HepG2 (cell line): ENCODE measurements around the gene P3H2. TPM values are rescaled to one million over a fixed set of nuclear protein-coding genes. Genes with fewer than 3 reads are reported as not detected.

Source experiments
- ATAC-seq: fragments of 200-7000 bp; cut with Tn5 transposase; 3 replicates; pipeline ENCODE4 v1.9.1; 2020; ENCODE audit warnings: mild to moderate bottlenecking, moderate library complexity
- BruUV-seq: library from RNA; stranded (reverse); fragments of 400-500 nt; replicated peaks from 2 replicates; lab custom pipeline; 2021; lab: Mats Ljungman, UMichigan
- CTCF ChIA-PET: fragments of 300-600 bp; formaldehyde crosslinking; extraction: SDS; loops from one replicate; lab custom pipeline; 2021; ENCODE audit warnings: low total read pairs, inconsistent platforms, low intra/inter-chr PET ratio; lab: Yijun Ruan, JAX
- POLR2A ChIA-PET: fragments of 350-600 bp; sonication (Branson Sonifier 250); formaldehyde crosslinking; loops from one replicate; lab custom pipeline; 2020; ENCODE audit warnings: antibody characterized with exemption, inconsistent platforms; lab: Yijun Ruan, JAX
- DNase-seq: peaks from one replicate; pipeline ENCODE4 v3.0.0-alpha.2; 2015; ENCODE audit warnings: low spot score
- FAIRE-seq: peaks from 3 replicates; lab custom pipeline; 2011; peaks lifted over from hg19 to GRCh38; lab: Jason Lieb, UNC
- H2AFZ ChIP-seq: one replicate; pipeline ENCODE4 v1.6.1; 2011; ENCODE audit warnings: low read length, inconsistent platforms
- H3K27ac ChIP-seq: fragments of 300-600 bp; 3 replicates; pipeline ENCODE4 v1.8.0; 2011; ENCODE audit warnings: mixed run types, mild to moderate bottlenecking, mixed read lengths, low read length, inconsistent platforms; ENCODE audit not compliant: insufficient read depth; ENCODE audit errors: extremely low read length
- H3K27me3 ChIP-seq, 2 experiments: fragments of 200-600 bp in 1 of 2; 2 replicates in 1 of 2; 3 replicates in 1 of 2; pipeline versions ENCODE4 v1.6.0 to v1.8.0; 2011; ENCODE audit warnings: low read length in 2 of 2, mild to moderate bottlenecking in 2 of 2, moderate library complexity in 2 of 2, inconsistent platforms in 1 of 2; ENCODE audit not compliant: insufficient read depth in 2 of 2, control insufficient read depth in 1 of 2
- H3K36me3 ChIP-seq, 2 experiments: fragments of 200-600 bp in 1 of 2; replicated peaks in 1 of 2; 2 replicates in 1 of 2; 3 replicates in 1 of 2; pipeline versions ENCODE4 v1.5.1 to v1.8.0; 2011; ENCODE audit warnings: low read length in 2 of 2, inconsistent platforms in 1 of 2; ENCODE audit not compliant: insufficient read depth in 2 of 2, control insufficient read depth in 1 of 2
- H3K4me1 ChIP-seq: 2 replicates; pipeline ENCODE4 v1.5.1; 2012; ENCODE audit warnings: low read length, inconsistent platforms; ENCODE audit not compliant: insufficient read depth
- H3K4me2 ChIP-seq: 2 replicates; pipeline ENCODE4 v1.6.0; 2011; ENCODE audit warnings: low read depth, low read length, inconsistent platforms
- H3K4me3 ChIP-seq, 3 experiments: fragments of 200-600 bp in 1 of 3; sonication (generic), shearing (Covaris generic) in 1 of 3; replicated peaks in 1 of 3; 2 replicates each; pipeline ENCODE4 v1.5.1; 2011 to 2016; ENCODE audit warnings: low read length in 3 of 3, inconsistent platforms in 2 of 3, low read depth in 2 of 3, mild to moderate bottlenecking in 2 of 3, control low read depth in 1 of 3, mixed read lengths in 1 of 3; ENCODE audit not compliant: insufficient read depth in 1 of 3
- H3K79me2 ChIP-seq: one replicate; pipeline ENCODE4 v1.6.1; 2011; ENCODE audit warnings: low read length, inconsistent platforms; ENCODE audit not compliant: insufficient read depth
- H3K9ac ChIP-seq: 2 replicates; pipeline ENCODE4 v1.6.0; 2011; ENCODE audit warnings: mild to moderate bottlenecking, low read depth, low read length, inconsistent platforms; ENCODE audit not compliant: insufficient read depth
- H3K9me3 ChIP-seq: 2 replicates; pipeline ENCODE4 v1.5.1; 2012; ENCODE audit warnings: mild to moderate bottlenecking, low read length
- H4K20me1 ChIP-seq: 2 replicates; pipeline ENCODE4 v1.6.0; 2011; ENCODE audit warnings: inconsistent platforms, mild to moderate bottlenecking, low read length, moderate library complexity; ENCODE audit not compliant: insufficient read depth
- HNRNPLL ChIP-seq: fragments of 200-400 bp; formaldehyde crosslinking; IDR thresholded peaks from 2 replicates; pipeline ENCODE4 v1.6.1; 2017; ENCODE audit warnings: mild to moderate bottlenecking, low read depth, low read length; ENCODE audit not compliant: poor library complexity, severe bottlenecking
- KDM1A ChIP-seq: IDR thresholded peaks from 2 replicates; pipeline ENCODE4 v1.6.1; 2016; ENCODE audit warnings: missing compliant biosample characterization
- PAXIP1 ChIP-seq: sonication (generic); formaldehyde crosslinking; conservative IDR thresholded peaks from 2 replicates; pipeline ENCODE4 v1.4.0; 2020; ENCODE audit warnings: mild to moderate bottlenecking, missing genetic modification reagents, moderate library complexity
- STAG1 ChIP-seq: sonication (generic); formaldehyde crosslinking; IDR thresholded peaks from 2 replicates; pipeline ENCODE4 v1.4.0; 2020; ENCODE audit warnings: missing genetic modification reagents
- TFE3 ChIP-seq: IDR thresholded peaks from 2 replicates; pipeline ENCODE4 v1.6.1; 2016
- WGBS: methylation state at CpG from one replicate; pipeline ENCODE4 v1.1.6; 2017; ENCODE audit warnings: low lambda C conversion rate; 5-methylcytosine and 5-hydroxymethylcytosine counted together
- in situ Hi-C: cut with HindIII; loops from 2 replicates; pipeline ENCODE4 v1.10.0; 2017; ENCODE audit warnings: low pct_unique_long_range_greater_than_20kb; ENCODE audit not compliant: extremely low pct_ligation_motif_present
- intact Hi-C: fragments of 100-400 bp; cut with micrococcal nuclease; formaldehyde crosslinking; loops from one replicate; pipeline ENCODE4 v1.10.0; 2022; ENCODE audit not compliant: unreplicated experiment
- polyA plus RNA-seq, 8 experiments: library from polyadenylated mRNA; depleted of rRNA in 3 of 8; stranded (reverse) in 7 of 8; unstranded in 1 of 8; fragments of >200 nt; fragmentation: Illumina TruSeq in 4 of 8; extraction: Trizol in 4 of 8; gene quantifications; 2 replicates each; pipeline versions ENCODE4 v1.2.1 to v1.2.3, GENCODE V29; 2011 to 2016; ENCODE audit warnings: low read depth in 4 of 8, missing spikeins in 1 of 8, mixed read lengths in 1 of 8; ENCODE audit not compliant: insufficient read depth in 1 of 8
- total RNA-seq, 5 experiments: library from RNA; depleted of rRNA; stranded (reverse); fragments of >200 nt; fragmentation: Illumina TruSeq; extraction: Trizol; gene quantifications; 2 replicates each; pipeline ENCODE4 v1.2.3, GENCODE V29; 2016; ENCODE audit warnings: low read depth in 1 of 5

The P3H2 gene
- total and polyA plus RNA-seq, 2 of the 13 experiments (the other 11 are each of a cell fraction or from before 2014, with no cell fraction given) = not detected

GRCh38 chr3:190003068-190003467, 117.6 kb downstream of the P3H2 start:
- no peak overlapping the region for H2AFZ ChIP-seq
- intact Hi-C loops (no loop called here), in situ Hi-C loops (no loop called here)
- ATAC-seq (no peak), DNase-seq (no peak), FAIRE-seq (no peak)
- H3K4me2 ChIP-seq = no peak overlapping the region
- no TSS peak for BruUV-seq
- H3K4me3 ChIP-seq = no peak overlapping the region
- no peaks in the 10 kb centered on the region for H3K79me2 ChIP-seq
- ChIA-PET POLR2A (no interaction called here), CTCF (no interaction called here)
- no peak overlapping the region for H3K9ac ChIP-seq
- WGBS = 31% methylated on average over 3 of the region's 3 CpGs
- no peaks in the 10 kb centered on the region for H3K36me3 ChIP-seq
- peaks cover 17% of the 10 kb centered on the region for H3K4me1 ChIP-seq
- no peak overlapping the region for H3K27ac ChIP-seq
- no peaks in the 10 kb centered on the region for H3K9me3 ChIP-seq
- no peaks in the 10 kb centered on the region for H3K27me3 ChIP-seq
- no peak for TF ChIP-seq STAG1 (CRISPR knock-in tag)
- no peak for TF ChIP-seq PAXIP1
- TF ChIP-seq HNRNPLL = no peak
- no peak for TF ChIP-seq KDM1A (CRISPR knock-in tag)
- TF ChIP-seq TFE3 = no peak
- H4K20me1 ChIP-seq = no peaks in the 10 kb centered on the region
